C4-2B (cell line): ENCODE results near the gene UNC93A.
"Not testable (repeated sequence)": the region's sequence is repeated elsewhere in the genome, so short reads cannot be mapped to it uniquely, and the experiment has no call there.

Experiments used
- H3K27ac ChIP-seq: fragments of 450-650 bp; 2 replicates; pipeline ENCODE4 v1.5.1; 2017
- ZFX ChIP-seq: fragments of 450-650 bp; IDR thresholded peaks from 2 replicates; pipeline ENCODE4 v1.6.1; 2017
- TF ChIP-seq, protein P1 (sequence below): fragments of 450-650 bp; conservative IDR thresholded peaks from 2 replicates; pipeline ENCODE4 v1.5.1; 2017; ENCODE audit warnings: mild to moderate bottlenecking

Gene UNC93A

GRCh38 chr6:167345960-167346359 is 54.8 kb downstream of the UNC93A start:
- TF ChIP-seq, protein P1, sequence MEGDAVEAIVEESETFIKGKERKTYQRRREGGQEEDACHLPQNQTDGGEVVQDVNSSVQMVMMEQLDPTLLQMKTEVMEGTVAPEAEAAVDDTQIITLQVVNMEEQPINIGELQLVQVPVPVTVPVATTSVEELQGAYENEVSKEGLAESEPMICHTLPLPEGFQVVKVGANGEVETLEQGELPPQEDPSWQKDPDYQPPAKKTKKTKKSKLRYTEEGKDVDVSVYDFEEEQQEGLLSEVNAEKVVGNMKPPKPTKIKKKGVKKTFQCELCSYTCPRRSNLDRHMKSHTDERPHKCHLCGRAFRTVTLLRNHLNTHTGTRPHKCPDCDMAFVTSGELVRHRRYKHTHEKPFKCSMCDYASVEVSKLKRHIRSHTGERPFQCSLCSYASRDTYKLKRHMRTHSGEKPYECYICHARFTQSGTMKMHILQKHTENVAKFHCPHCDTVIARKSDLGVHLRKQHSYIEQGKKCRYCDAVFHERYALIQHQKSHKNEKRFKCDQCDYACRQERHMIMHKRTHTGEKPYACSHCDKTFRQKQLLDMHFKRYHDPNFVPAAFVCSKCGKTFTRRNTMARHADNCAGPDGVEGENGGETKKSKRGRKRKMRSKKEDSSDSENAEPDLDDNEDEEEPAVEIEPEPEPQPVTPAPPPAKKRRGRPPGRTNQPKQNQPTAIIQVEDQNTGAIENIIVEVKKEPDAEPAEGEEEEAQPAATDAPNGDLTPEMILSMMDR, result no peak
- TF ChIP-seq ZFX, result no peak
- no peak overlapping the region for H3K27ac ChIP-seq

- TF ChIP-seq, protein P1, result no peak
- TF ChIP-seq ZFX, result no peak
- no peak overlapping the region for H3K27ac ChIP-seq
These were observed 56.1 kb downstream of the UNC93A start for GRCh38 chr6:167347226-167347625.

- H3K27ac ChIP-seq, result no peak overlapping the region
- TF ChIP-seq, protein P1, result no peak
- no peak for TF ChIP-seq ZFX
These were observed 58.6 kb downstream of the UNC93A start for GRCh38 chr6:167349631-167350274.

GRCh38 chr6:167350275-167350696 is 59.2 kb downstream of the UNC93A start:
- TF ChIP-seq ZFX, result no peak
- TF ChIP-seq, protein P1, result no peak
- H3K27ac ChIP-seq, result no peak overlapping the region

DNA sequence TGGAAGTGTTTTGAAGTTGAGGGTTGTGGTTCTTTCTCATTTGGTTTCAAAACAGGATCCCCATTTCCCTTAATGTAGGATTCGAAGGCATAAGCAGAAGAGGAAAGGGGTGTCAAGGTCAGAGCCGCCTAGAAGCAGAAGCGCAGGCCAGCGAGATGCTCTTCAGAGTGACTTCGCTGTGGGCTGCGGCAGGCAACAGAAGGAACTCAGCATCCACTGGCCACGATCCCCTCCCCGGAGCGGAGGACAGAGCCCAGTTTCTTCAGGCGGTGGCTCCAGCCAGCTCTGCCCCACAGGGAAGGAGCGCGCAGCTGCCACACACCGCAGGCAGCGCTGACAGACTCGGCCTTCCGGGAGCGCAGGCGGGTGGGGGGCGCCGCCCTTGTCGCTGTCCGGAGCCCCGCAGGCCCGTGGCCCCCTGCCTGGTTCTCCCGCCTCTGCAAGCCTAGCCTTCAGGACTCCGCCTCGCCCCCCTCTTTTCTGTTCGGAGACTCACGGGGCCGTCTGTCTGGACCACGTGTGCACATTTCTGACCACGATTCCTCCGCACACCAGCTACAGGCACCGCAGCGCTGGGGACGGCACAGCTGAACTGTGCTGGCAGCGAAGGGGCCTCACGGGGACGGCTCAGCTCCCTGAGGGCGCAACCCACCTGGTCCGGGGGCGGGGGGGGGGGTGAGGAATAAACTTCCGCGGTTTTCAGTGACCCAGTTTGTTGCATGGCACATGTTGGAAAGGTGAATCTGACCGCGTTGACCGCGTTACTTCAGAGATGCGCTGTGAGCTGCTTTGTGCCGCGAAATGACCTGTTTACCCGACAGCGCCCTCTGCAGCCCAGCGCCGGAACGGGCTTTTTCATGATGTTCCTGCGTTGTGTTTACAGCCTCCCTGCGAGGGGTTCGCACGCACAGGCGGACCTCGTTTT is 59.9 kb downstream of the UNC93A start:
- no peak overlapping the region for H3K27ac ChIP-seq
- TF ChIP-seq, protein P1, result peak; percentile 74
- TF ChIP-seq ZFX, result no peak

- no peak overlapping the region for H3K27ac ChIP-seq
- TF ChIP-seq, protein P1, result peak; percentile 46
- TF ChIP-seq ZFX, result no peak
These were observed 60.7 kb downstream of the UNC93A start for GRCh38 chr6:167351656-167352345.

DNA sequence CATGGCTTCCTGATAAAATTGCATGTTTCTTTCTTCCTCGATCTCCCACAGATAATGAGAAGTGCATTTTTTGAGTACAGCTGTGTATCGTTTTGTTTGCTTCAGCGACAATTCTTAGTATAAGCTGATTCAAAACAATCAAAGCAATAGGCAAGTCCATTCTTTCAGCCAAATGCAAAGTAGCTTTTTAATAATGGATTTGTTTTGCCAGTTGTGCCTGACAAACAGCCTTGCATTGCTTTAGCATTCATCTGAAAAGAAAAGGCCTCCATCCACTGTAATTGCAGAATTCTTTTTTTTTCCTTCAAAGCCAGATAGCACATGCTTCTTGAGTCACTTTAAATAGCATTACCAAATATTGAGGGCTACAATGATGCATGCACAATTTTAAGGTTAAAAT is 65.8 kb downstream of the UNC93A start:
- TF ChIP-seq ZFX, result no peak
- TF ChIP-seq, protein P1, result no peak

GRCh38 chr6:167358394-167358793 is 67.3 kb downstream of the UNC93A start:
- H3K27ac ChIP-seq, result not testable (repeated sequence)

More for the DNA sequence above, 65.8 kb downstream of the UNC93A start:
- H3K27ac ChIP-seq, result no peak overlapping the region

- H3K27ac ChIP-seq, result not testable (repeated sequence)
These were observed 70.1 kb downstream of the UNC93A start for GRCh38 chr6:167361170-167361569.
